Measurements from ENCODE around the gene SYCE3. TPM values are rescaled to one million over a fixed set of nuclear protein-coding genes. Genes with fewer than 3 reads are reported as not detected.

Gene SYCE3
- total and polyA plus RNA-seq, 9 donors = not detected

- TF ChIP-seq CTCF (IDR thresholded peaks at IDR 0.05) = no peak
- TF ChIP-seq POLR2A (IDR thresholded peaks at IDR 0.05) = no peak
- TF ChIP-seq EP300 (IDR thresholded peaks at IDR 0.05) = no peak
These were observed 2.7 kb downstream of the SYCE3 start for GRCh38 chr22:50560034-50560433.

GRCh38 chr22:50556703-50557102 is 6.0 kb downstream of the SYCE3 start:
- Histone ChIP-seq H3K27me3 (no peaks in the 10 kb centered on the region), H3K27ac (no peak overlapping the region), H3K9me3 (no peaks in the 10 kb centered on the region), H3K36me3 (no peaks in the 10 kb centered on the region), H3K4me1 (ENCODE audit: insufficient read depth) (no peaks in the 10 kb centered on the region), H3K4me3 (no peak overlapping the region)
- TF ChIP-seq EP300 (IDR thresholded peaks at IDR 0.05) (no peak), CTCF (IDR thresholded peaks at IDR 0.05) (no peak), POLR2A (IDR thresholded peaks at IDR 0.05) (no peak)
- WGBS, 3 donors = 80 to 85% (median 83%) methylated on average over 5 of the region's 5 CpGs
- intact Hi-C loops (cut with DNase I) = no loop called here
- no peak for DNase-seq

More at GRCh38 chr22:50560034-50560433, 2.7 kb downstream of the SYCE3 start:
- Histone ChIP-seq H3K27ac (no peak overlapping the region), H3K9me3 (no peaks in the 10 kb centered on the region), H3K27me3 (no peaks in the 10 kb centered on the region), H3K36me3 (no peaks in the 10 kb centered on the region), H3K4me3 (no peak overlapping the region), H3K4me1 (ENCODE audit: insufficient read depth) (peaks cover 5% of the 10 kb centered on the region)
- WGBS, 3 donors = 85 to 88% (median 86%) methylated on average over 3 of the region's 3 CpGs
- intact Hi-C loops (cut with DNase I) = no loop called here
- DNase-seq = no peak

- intact Hi-C loops (cut with DNase I) = no loop called here
These were observed 9.4 kb downstream of the SYCE3 start for GRCh38 chr22:50553310-50553709.

GRCh38 chr22:50551160-50551752 is 11.5 kb downstream of the SYCE3 start:
- TF ChIP-seq POLR2A (IDR thresholded peaks at IDR 0.05) = no peak
- no peak for TF ChIP-seq CTCF (IDR thresholded peaks at IDR 0.05)
- TF ChIP-seq EP300 (IDR thresholded peaks at IDR 0.05) = no peak
- Histone ChIP-seq H3K4me3 (no peak overlapping the region), H3K9me3 (no peaks in the 10 kb centered on the region), H3K4me1 (ENCODE audit: insufficient read depth) (no peaks in the 10 kb centered on the region), H3K36me3 (no peaks in the 10 kb centered on the region), H3K27me3 (no peaks in the 10 kb centered on the region), H3K27ac (no peak overlapping the region)
- intact Hi-C loops (cut with DNase I) = no loop called here
- 88 to 92% (median 91%) methylated on average over 11 of the region's 11 CpGs for WGBS, 3 donors
- DNase-seq = no peak

More at GRCh38 chr22:50553310-50553709, 9.4 kb downstream of the SYCE3 start:
- TF ChIP-seq CTCF (IDR thresholded peaks at IDR 0.05) (no peak), EP300 (IDR thresholded peaks at IDR 0.05) (no peak), POLR2A (IDR thresholded peaks at IDR 0.05) (no peak)
- no peak overlapping the region for H3K27ac ChIP-seq
- no peaks in the 10 kb centered on the region for H3K27me3 ChIP-seq
- DNase-seq = no peak
- H3K4me3 ChIP-seq = no peak overlapping the region
- H3K36me3 ChIP-seq = no peaks in the 10 kb centered on the region
- H3K4me1 ChIP-seq (ENCODE audit: insufficient read depth) = no peaks in the 10 kb centered on the region
- H3K9me3 ChIP-seq = no peaks in the 10 kb centered on the region
- 72 to 80% (median 78%) methylated on average over 8 of the region's 8 CpGs for WGBS, 3 donors
